H1 (cell line): ENCODE measurements around the gene BTBD9.

ENCODE experiments used
- EP300 ChIP-seq, 2 experiments: IDR thresholded peaks; 1 replicate in 1 of 2; 2 replicates in 1 of 2; pipeline ENCODE4 v1.6.1; 2011 to 2012; ENCODE audit warnings: low read depth in 2 of 2, low read length in 2 of 2, mild to moderate bottlenecking in 2 of 2, borderline replicate concordance in 1 of 2, inconsistent platforms in 1 of 2, moderate library complexity in 1 of 2
- TF ChIP-seq, protein P1 (sequence below), 3 experiments: IDR thresholded peaks; 1 replicate in 2 of 3; 2 replicates in 1 of 3; pipeline versions ENCODE4 v1.5.1 to v1.6.1; 2011; ENCODE audit warnings: low read length in 3 of 3, mild to moderate bottlenecking in 3 of 3, inconsistent platforms in 2 of 3, low read depth in 1 of 3, moderate library complexity in 1 of 3; ENCODE audit not compliant: insufficient read depth in 1 of 3; ENCODE audit errors: control extremely low read depth in 1 of 3

DNA sequence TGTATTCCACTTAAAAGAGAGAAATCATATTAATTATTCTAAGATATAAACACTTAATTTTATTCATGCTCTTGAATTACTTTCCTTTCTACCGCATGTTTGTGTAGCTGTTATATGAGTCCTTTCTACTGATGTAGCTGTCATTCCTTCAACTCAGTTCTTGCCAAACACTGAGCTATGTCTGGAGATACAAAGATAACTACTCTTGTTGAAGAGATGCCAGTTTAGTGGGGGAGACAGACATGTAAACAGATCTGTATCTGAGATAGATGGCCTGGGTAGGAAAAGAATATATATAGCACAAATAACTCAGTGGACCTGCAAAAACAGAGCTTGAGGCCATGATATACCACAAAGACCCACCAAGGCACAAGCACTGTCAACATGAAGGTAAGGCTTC lies 157.3 kb downstream of the BTBD9 start:
- TF ChIP-seq EP300 (IDR thresholded peaks at IDR 0.05; ENCODE audit: borderline replicate concordance in 1 of 2, low read depth in 2 of 2, low read length in 2 of 2), result no peak
- TF ChIP-seq, protein P1, sequence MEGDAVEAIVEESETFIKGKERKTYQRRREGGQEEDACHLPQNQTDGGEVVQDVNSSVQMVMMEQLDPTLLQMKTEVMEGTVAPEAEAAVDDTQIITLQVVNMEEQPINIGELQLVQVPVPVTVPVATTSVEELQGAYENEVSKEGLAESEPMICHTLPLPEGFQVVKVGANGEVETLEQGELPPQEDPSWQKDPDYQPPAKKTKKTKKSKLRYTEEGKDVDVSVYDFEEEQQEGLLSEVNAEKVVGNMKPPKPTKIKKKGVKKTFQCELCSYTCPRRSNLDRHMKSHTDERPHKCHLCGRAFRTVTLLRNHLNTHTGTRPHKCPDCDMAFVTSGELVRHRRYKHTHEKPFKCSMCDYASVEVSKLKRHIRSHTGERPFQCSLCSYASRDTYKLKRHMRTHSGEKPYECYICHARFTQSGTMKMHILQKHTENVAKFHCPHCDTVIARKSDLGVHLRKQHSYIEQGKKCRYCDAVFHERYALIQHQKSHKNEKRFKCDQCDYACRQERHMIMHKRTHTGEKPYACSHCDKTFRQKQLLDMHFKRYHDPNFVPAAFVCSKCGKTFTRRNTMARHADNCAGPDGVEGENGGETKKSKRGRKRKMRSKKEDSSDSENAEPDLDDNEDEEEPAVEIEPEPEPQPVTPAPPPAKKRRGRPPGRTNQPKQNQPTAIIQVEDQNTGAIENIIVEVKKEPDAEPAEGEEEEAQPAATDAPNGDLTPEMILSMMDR (IDR thresholded peaks at IDR 0.05; ENCODE audit: control extremely low read depth in 1 of 3, insufficient read depth in 1 of 3, low read depth in 1 of 3, low read length in 3 of 3), result no peak
